Middle frontal gyrus (tissue), 1 donor: ENCODE data around the gene LCMT1.
"Not testable (repeated sequence)": the region's sequence is repeated elsewhere in the genome, so short reads cannot be mapped to it uniquely, and the experiment has no call there.

Source experiments
- DNase-seq: peaks from one replicate; pipeline ENCODE4 v3.0.0-alpha.2; 2015; ENCODE audit warnings: low spot score; ENCODE audit errors: extremely low spot score

LCMT1 gene

DNA sequence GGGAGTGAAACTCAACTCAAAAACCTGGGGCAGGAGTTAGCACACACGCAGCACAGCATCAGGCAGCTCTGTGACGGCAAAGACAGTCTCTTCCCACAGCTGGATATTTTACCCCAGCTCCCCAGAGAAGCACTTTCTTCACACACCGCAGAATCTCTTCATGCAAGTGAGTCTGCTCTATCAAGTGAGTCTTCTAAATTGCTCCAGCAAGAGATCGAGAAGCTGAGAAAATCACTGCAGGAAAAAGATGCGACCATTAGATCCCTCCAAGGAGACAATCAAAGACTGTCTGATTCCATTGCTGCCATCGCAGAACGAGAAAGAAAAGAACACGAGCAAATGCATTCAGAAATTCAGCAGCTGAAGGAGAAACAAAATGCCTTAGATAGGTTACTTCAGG is 16.9 kb upstream of the LCMT1 start:
- DNase-seq: no peak

DNA sequence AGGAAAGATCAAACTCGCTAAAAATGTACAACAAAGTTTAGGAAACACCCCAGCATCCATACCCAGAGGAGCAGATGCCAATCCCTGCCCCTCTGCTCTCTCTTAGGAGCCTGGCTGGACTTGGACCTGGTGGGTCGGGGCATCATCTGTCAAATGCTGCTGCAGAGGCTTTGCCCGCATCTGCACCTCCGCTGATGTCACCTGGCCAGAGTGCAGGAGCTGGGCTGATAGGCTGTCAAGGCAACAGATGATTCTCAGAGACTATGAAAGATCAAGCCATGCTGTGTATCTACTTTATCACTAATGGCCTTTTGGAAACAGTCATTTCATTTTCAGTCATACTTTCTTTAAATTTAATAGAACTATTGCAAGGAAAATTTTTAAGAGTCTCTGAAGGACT is 15.9 kb upstream of the LCMT1 start:
- DNase-seq: no peak

DNA sequence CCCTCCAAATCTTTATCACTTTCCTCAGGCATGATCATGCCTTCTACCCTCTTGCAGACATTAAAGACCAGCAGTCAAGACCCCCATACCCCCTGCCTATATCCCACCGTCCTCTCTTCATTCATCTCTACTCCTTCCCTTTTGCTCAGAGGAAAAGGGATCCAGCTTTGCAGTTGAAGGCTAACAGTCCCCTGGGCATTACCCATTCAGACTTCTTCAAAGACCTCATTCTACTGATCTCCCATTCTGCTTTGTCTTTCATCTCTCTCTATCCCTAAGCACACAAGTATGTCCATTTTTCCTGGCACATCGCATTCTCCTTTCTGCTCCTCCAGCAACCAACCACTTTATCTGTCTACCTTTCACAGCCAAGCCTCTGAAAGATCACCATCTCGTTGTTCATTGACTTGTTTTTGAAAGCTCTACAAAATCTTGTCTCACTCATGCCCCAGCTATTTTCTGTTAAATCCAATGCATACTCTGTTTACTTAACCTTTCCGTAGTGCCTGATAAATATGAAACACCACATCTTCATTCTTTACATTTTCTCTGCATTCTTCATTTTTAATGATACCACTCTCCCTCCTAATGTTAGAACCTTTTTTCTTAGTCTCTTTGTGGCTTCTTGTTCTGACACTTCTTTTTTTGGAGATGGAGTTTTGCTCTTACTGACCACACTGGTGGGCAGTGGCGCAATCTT is 14.1 kb upstream of the LCMT1 start:
- DNase-seq: no peak

DNA sequence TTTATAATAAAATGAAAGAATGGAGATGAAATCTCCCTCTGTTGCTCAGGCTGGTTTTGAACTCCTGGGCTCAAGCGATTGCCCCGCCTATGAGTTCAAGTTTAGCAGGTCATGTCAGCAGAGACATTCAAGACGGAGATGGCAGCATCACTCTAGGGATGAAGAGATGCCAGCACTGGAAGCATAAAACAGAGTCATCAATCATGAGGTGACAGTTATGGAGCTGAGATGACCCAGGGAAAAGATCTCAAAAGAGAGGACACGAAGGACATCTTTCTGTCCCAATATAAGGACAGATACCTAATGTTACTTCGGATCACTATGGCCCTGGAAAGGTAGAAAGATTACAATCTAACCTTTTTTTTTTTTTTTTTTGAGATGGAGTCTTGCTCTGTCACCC is 11.0 kb upstream of the LCMT1 start:
- DNase-seq: no peak

DNA sequence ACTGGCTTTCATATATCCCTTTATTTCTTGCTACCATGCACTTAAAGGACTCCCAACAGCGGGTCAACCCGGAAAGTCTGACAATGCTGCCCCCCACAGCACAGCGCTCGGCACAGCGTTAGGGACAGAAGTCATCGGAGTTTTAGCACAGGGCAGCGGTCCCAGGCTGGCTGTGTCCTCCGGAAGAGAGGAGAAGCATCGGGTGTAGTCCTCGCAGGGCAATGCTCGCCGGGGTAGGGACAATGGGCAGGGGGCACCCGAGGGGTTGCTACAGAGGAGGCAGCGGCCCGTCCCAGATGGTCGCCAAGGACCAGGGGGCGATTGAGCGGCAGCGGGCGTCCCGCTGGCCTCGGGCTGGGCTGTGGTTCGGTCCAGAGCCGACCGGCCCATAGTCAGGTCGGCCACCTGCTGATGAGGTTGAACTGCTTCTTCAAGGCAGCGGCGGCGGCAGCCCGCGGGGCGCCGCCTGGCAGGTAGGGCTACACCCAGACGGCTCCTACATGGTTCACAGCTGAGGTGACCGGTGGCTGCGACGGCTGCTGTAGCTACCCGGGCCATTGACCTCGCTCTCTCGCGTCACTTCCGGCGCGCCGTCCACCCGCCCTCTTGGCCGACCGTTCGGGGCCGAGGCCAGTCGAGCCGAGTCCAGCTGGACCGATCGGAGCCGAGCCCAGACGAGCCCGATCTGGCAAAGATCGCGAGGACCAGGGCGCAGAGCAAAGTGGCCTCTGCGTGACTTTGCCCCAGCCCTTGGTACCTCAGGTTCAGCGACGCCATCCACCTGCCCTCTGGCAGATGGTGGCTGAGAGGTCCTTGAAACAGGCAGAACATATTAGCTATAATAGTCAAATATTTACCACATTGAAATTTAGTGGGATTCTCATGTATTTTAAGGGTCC is 4.7 kb upstream of the LCMT1 start:
- DNase-seq: peak; percentile 90

DNA sequence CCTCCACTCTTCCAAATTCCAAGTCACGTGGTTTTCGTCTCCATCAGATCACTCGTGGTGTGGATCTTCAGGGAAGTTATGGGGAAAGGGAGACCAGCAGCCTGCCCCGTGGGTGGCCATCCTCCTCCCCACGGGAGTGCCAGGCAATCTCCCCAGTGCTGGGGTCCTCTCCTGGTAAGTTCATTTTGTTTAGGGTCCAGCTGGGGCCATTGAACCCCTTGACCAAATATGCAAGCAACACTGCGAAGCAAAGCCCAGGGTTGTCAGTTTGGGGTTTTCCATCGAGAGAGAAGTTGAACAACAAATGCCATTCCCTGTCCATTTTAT is 4.1 kb upstream of the LCMT1 start:
- no peak for DNase-seq

DNA sequence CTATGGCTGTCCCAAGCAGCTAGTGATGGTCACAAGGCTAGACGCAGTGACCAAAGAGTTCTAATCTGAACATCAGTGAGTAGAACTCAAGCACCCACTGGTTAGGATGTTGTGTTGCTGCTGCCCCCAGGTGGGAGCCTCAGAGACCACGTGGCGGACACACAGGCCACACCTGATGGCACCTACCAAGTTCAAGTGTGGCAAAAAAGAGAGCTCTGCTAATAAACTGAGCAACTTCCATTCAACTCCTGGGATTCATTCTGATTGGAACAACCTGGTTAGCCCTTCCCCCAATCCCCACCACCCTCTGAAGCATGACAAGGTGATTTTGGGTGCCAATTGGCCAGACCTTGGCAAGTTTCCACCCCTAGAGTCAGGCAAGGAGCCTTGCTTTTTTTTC is 3.5 kb upstream of the LCMT1 start:
- no peak for DNase-seq

DNA sequence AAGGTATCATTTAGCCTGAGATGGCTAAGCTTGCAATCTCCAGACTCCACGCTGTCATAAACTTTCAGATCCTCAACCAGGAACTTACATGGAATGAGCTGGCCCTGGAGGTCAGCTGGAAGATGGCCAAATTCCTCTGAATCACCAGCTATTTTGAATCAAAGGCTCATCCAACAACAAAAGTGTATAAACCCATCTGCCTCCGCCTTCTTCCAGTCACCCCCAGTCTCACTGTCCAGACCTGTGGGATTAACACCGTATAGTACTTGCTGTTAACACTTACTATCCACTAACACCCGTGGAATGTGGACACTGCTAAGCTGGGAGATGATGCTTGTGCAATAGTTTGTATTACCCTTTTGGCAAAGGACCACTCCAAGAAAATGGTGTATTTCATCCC is 1.9 kb upstream of the LCMT1 start:
- DNase-seq: no peak

DNA sequence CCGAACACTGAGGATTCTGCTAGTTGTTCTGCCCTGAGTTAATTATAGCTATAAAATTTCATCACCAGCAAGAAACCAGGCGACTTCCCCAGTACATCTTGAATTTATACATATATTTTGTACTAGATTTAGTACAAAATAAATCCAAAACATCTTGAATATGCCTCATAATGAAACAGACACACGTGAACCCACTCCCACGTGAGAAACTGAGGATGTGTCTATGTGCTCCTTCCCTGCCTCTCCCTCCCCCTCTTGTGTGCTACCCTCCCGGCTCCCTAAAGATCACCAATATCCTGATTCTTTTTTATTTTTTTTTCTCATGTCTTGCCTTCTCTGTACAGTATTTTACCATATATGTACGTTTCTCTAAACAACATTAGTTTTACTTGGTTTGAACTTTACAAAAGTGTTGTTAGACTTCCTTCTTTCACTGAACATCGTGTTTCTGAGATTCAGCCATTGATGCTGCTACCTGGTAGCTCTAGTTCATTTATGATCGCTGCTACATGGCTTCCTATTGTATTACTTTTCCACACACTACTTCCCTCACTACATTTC is 1.1 kb upstream of the LCMT1 start:
- DNase-seq: no peak

DNA sequence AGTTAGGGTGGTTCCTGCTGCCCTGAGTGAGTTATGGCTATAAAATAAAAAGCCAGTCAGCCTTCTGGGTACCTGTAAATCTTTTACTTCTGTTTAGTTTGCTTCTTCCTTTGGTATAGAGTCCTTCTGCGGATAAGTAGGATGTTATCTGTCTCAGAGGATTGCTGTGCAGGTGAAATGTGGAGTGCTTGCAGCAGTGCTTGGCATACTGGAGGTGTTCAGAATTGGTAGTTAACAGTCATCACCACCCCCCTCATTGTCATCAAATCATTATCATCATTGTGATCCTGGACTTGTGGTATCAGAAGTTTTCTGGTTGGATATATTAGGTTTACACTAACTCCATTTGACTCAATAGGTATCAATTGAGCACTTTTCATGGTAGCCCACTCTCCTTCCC is 2.6 kb downstream of the LCMT1 start:
- DNase-seq: no peak

DNA sequence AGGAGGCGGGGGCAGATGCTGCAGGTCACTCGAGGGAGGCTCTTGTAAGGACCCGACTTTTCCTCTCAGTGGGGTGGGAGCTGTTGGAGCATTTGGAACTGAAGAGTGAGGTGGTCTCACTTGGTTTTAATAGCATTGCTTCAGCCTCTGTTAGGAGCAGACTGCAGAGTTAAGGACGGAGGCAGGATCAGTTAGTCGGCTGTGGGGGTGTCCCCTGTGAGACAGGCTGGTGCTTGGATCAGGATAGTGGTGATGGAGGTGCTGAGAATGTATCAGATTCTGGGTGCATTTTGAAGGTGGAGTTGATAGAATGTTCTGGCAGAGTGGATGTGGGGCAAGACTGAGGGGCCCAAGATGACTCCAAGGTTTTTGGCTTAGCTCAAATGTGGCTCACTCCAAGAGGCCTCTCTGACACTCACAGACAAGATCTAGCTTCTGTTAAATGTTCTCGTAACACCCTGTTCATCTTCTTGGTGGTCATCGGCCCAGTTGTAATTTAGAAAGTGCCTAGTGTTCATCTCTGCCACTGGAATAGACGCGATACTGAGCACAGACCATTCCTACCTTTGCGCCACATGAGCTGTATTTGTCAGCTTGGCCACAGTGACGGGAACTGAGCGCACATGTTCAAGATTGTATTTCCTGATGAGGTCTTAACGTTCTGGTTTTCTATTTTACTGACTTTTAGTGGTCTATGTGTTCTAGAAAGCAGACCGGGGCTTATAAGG is 7.5 kb downstream of the LCMT1 start:
- no peak for DNase-seq

DNA sequence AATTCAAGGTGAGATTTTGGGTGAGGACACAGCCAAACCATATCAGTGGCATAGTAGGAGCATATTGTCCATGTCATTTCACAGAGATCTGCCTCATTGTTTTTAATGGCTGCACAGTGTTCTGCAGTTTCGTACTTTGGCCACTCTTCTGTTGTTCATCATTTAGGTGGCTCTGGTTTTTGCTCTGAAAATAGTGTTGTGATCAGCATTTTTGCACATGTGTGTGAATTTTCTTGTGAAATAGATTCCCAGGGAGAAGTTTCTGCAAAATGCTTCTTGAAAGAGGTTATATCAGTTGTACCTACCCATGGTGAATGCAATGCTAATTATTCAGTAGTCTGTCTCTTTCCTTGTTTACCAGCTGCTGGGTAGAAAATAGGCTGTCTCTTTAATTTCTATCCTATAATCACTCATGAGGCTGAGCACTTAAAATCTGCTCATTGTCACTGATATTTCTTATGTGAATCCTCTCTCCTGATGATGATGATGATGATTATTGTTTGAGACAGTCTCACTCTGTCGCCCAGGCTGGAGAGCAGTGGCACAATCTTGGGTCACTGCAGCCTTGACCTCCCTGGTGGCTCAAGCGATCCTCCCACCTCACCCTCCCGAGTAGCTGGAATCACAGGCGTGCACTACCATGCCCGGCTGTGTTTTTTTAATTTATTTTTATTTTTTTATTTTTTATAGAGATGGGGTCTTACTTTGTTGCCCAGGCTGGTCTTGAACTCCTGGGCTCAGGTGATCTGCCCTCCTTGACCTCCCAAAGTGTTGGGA is 10.5 kb downstream of the LCMT1 start:
- no peak for DNase-seq

DNA sequence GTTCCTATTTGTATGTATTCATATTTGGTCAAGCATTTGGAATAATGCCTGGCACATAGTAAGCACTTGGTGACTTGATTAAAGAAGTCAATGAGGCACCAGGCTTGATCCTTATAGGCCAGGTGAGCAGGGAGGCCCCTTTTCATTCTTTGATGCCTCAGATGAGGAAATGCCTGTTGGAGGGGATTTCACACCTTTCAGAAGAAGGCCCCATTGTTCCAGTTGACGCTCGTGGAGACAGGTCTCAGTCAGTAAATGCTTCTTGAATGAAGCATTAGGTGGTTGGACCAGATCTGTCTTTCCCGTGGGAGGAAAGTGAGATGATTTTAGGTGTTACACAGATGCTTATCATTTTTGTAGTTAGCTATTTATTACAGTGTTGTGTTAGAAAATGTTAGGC is 13.0 kb downstream of the LCMT1 start:
- DNase-seq: no peak

DNA sequence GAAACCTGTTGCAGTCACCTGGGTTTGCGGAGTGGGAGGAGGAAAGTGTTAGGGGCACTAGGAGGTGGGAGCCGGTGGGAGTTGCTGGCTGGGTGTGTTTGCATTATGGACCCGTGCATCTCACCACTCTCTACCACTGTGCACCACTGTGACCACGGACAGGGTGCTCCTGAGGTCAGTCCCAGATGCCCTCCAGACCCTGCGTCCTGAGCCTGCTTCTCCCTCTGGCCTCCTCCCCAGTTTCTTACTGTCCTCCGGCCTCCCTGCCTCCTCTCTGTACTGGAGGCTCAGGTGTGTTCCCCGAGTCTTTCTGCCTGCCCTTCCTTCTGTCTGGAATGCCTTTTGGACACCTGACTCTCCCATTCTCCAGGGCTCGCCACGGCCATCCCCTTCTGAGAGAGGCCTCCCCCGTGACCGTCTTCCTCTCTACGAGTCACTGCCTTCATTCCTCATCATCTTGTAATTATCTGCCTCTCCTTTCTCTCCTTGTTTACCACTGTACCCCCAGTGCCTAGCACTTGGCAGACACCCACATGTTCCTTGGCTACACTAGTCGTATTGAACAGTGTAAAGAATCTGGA is 14.6 kb downstream of the LCMT1 start:
- not testable (repeated sequence) for DNase-seq

DNA sequence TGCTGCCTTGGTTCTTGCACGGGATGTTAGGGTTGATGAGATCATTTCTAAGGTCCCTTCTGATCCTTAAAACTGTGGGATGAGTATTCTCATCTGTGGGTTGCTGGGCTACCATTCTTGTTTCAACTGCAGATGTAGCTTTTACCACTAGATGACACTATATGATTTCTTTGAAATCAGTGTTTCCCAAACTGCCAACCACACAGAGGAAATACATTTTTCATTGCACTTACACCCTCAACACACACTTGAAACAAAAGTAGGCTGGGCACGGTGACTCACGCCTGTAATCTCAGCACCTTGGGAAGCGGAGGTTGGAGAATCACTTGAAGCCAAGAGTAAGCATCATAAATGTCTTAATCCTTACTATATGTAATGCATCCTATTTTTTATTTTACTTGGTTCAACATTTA is 15.3 kb downstream of the LCMT1 start:
- peak; percentile 55 for DNase-seq

DNA sequence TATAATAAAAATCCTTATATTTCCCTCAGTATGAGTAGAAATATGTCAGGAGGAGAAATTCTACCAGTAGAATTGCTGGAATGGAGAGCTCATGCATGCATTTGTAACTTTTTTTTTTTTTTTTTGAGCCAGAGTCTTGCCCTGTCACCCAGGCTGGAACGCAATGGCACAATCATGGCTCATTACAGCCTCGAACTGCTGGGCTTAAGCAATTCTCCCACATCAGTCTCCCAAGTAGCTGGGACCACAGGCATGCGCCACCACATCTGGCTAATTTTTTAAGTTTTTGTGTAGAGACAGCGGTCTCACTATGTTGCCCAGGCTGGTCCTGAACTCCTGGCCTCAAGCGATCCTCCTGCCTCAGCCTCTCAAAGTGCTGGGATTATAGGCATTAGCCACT is 21.2 kb downstream of the LCMT1 start:
- not testable (repeated sequence) for DNase-seq

DNA sequence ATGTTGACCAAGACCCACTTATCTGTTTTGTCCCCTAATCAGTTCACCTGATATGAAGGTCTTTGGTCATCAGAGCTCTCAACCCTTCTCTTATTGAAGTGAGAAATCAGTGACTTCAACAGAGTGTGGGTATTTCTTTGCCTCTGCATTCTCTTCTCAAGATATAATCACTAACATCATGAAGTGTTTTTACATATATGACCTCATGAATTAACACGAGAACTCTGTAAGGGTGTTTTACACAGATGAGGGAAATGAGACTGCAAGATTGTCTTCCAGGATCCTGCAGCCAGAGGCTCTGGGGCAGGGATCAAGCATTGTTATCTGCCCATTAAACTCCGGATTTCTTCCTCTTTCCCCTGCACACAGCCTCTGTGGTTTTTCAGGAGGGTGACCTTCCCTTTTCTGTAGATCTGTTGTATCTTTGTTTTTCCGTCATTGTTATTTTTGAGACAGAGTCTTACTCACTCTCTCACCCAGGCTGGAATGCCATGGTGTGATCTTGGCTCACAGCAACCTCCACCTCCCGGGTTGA is 22.7 kb downstream of the LCMT1 start:
- no peak for DNase-seq

DNA sequence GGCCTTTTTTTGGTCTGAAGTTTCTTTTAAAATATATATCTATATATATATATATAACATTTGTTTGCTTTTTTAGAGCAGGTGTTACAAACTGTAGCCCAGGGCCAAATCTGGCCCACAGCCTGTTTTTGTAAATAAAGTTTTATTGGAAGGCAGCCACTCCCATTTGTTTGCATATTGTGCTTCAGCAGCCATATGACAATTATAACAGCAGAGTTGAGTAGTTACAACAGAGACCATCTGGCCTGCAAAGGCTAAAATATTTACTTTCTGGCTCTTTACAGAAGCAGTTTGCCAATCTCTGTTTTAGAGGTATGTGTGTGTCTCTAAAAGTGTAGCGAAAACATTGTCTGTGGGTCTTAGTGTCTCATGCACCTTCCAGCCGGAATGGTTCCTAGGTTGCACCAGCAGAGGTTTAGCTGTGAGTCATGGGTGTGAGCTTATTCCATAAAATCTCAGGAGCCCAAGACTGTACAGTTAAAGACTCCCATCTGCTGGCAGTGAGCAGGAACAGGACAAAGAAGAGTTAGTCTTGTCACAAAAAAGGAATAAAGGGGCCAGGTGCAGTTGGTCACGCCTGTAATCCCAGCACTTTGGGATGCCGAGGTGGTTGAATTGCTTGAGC is 23.8 kb downstream of the LCMT1 start:
- DNase-seq: no peak

DNA sequence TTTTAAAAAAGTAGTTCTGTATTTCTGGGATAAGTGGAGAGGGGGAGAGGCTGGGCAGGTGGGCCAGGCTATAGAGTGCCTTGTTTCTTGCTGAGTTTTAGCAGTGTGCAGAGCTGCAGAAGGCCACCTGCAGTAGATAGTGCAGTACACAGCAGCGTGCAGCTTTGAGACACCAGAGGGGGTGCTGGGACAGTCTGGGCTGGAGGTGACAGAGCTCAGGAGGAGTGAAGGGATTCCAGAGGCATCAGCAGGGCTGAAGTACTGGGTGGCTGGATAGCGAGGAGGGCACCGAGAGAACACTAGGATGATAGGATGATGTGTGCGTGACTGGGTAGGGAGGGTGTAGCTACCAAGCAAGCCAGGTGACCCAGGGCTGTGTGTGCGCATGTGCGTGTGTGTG is 26.6 kb downstream of the LCMT1 start:
- no peak for DNase-seq

DNA sequence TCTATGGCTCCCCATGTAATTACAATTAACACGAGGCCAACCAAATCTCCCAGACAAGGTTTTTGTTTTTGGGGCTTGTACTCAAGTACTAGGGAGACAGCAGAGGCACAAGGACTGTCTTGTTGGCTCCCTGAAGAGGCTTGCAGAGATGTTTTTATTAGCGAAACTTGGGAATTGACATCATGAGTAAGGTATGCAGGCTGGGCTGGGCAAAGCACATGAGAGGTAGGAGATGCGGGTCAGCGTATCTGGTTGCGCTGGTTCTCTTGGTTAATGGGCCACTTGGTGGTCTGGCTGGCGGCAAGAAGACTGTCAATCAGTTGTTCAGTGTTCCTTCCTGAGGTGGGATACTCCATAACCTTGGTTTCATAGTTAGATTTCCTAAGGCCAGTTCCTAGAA is 28.9 kb downstream of the LCMT1 start:
- DNase-seq: no peak
